ENCODE results near the gene SLIT3. TPM values are rescaled to one million over a fixed set of nuclear protein-coding genes. Genes with fewer than 3 reads are reported as not detected.

The SLIT3 gene
- total RNA-seq, 4 donors from 2014 or later: 6.8 to 23.1 (median 13.3) TPM

DNA sequence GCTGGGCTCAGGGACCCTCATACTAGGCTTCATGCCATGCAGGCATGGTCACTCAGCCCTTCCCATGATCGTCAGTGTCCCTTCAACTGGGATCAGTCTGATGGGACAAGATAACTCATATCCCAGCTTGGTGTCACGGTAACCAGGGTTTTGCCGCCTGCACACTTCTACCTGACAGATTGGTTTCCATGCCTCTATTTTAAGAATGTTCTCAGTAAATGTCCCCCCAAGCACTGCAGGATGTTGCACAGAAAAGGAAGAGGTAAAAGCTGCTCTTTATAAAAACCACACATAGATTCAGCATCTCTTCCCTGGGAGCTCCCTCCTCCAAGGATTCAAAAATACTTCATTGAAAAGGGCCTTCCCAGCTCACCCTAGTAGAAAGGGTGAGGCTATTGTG is 56.1 kb downstream of the SLIT3 start:
- no peaks in the 10 kb centered on the region for H3K4me1 ChIP-seq
- TF ChIP-seq CTCF (IDR thresholded peaks at IDR 0.05) (no peak), POLR2A (IDR thresholded peaks at IDR 0.05) (no peak)
- no peaks in the 10 kb centered on the region for H3K27me3 ChIP-seq
- no peak overlapping the region for H3K27ac ChIP-seq
- no peaks in the 10 kb centered on the region for H3K36me3 ChIP-seq
- no peak overlapping the region for H3K4me3 ChIP-seq
- H3K9me3 ChIP-seq: no peaks in the 10 kb centered on the region
- DNase-seq: no peak

GRCh38 chr5:169243651-169244422 is 57.1 kb downstream of the SLIT3 start:
- Histone ChIP-seq H3K4me3 (no peak overlapping the region), H3K36me3 (no peaks in the 10 kb centered on the region), H3K4me1 (no peaks in the 10 kb centered on the region), H3K9me3 (no peaks in the 10 kb centered on the region), H3K27me3 (no peaks in the 10 kb centered on the region), H3K27ac (no peak overlapping the region)
- TF ChIP-seq CTCF (IDR thresholded peaks at IDR 0.05) (no peak), POLR2A (IDR thresholded peaks at IDR 0.05) (no peak)
- no peak for DNase-seq

GRCh38 chr5:169242849-169243186 is 58.1 kb downstream of the SLIT3 start:
- Histone ChIP-seq H3K27me3 (no peaks in the 10 kb centered on the region), H3K9me3 (no peaks in the 10 kb centered on the region), H3K4me3 (no peak overlapping the region), H3K4me1 (no peaks in the 10 kb centered on the region), H3K27ac (no peak overlapping the region), H3K36me3 (no peaks in the 10 kb centered on the region)
- DNase-seq: no peak
- no peak for TF ChIP-seq CTCF (IDR thresholded peaks at IDR 0.05)
- no peak for TF ChIP-seq POLR2A (IDR thresholded peaks at IDR 0.05)

GRCh38 chr5:169242175-169242848 is 58.6 kb downstream of the SLIT3 start:
- Histone ChIP-seq H3K36me3 (no peaks in the 10 kb centered on the region), H3K4me3 (no peak overlapping the region), H3K27ac (no peak overlapping the region), H3K4me1 (no peaks in the 10 kb centered on the region), H3K27me3 (no peaks in the 10 kb centered on the region), H3K9me3 (no peaks in the 10 kb centered on the region)
- TF ChIP-seq CTCF (IDR thresholded peaks at IDR 0.05) (no peak), POLR2A (IDR thresholded peaks at IDR 0.05) (no peak)
- DNase-seq: no peak

- no peaks in the 10 kb centered on the region for H3K36me3 ChIP-seq
- H3K9me3 ChIP-seq: no peaks in the 10 kb centered on the region
- DNase-seq: no peak
- no peak overlapping the region for H3K27ac ChIP-seq
- TF ChIP-seq POLR2A (IDR thresholded peaks at IDR 0.05) (no peak), CTCF (IDR thresholded peaks at IDR 0.05) (no peak)
- H3K27me3 ChIP-seq: no peaks in the 10 kb centered on the region
- H3K4me3 ChIP-seq: no peak overlapping the region
- H3K4me1 ChIP-seq: no peaks in the 10 kb centered on the region
Observed at GRCh38 chr5:169229342-169229892, 71.5 kb downstream of the SLIT3 start.

Data from Peyer's patch (tissue), 4 donors.